ENCODE measurements around the gene TPM1.
A peak's percentile ranks its signal among the peaks of the same experiment; 100 is the strongest.
"Not testable (repeated sequence)": the region's sequence is repeated elsewhere in the genome, so short reads cannot be mapped to it uniquely, and the experiment has no call there.

The TPM1 gene

DNA sequence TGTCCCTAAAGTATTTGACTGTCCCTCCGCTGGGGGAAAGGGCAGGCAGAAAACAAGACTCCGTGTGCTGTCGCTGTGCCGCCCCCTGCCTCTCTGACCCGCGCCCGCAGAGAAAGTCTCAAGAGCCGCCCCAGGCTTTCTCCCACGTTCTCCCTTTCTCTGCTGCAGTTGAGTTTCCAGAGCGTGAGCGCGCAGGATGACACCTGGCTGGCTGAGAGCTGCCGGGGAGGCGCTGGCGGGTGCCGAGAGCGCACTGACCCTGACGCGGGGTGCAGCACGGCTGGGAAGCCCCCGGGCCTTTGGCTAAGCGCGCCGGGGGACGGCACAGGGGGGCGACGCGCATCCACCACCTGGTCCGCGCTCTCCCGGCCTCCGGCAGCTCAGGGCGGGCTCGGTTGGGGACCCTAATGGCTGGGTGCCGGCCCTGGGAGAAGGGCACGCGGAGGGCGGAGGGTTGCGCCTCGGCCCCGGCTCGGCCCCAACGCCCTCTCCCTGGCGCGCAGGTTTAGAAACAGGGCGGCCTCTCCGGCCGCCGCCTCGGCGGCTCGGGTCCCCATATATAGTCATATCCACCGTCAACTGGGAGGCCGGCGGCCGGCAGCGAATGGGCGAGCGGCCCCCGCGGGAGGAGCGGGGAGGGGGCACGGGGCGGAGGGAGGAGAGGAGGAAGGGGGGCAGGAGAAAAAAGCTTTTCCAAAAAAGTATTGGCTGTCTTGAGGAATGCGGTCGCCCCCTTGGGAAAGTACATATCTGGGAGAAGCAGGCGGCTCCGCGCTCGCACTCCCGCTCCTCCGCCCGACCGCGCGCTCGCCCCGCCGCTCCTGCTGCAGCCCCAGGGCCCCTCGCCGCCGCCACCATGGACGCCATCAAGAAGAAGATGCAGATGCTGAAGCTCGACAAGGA is at the start of gene TPM1:
TSS of gene TPM1 (plus strand) at position 774 of the 903 bp plus-strand sequence. CDS start at position 857, 83 bp downstream.
- DNase-seq: peak in 1 of 6 experiments; percentile 10

DNA sequence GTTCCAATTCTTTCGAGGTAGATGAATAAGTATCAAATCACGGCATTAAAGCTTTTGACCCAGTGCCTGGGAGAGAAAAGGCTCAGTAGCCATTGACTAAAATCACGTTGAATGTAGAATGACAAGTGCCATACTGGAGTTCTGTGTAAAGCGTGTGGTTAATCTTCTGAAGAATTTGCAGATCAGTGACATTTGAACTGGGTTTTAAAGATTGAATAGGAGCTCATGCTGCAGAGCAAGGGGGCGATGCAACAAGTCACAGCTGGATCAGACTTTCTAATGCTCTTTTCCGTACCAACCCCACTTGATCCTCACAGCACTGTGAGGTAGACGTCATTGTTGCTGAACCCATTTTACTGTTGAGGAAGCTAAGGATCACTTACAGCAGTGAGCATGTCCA is 49.5 kb upstream of the TPM1 start:
- DNase-seq: no peak

DNA sequence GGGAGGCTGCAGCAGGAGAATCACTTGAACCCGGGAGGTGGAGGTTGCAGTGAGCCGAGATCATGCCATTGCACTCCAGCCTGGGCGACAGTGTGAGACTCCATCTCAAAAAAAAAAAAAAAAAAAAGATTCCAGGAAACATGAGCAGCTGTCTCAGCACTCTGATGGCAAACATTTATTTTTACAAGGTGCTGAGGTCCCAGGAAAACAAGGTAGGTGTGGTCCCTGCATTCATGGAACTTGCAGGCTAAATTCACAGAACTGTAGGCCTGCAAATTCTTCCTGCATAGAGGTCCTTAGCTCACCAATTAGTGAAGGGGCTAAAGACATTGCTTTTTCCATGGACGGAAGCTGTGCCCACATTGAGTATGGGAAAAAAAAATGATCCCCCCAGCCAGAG is 48.9 kb upstream of the TPM1 start:
- DNase-seq: not testable (repeated sequence)

DNA sequence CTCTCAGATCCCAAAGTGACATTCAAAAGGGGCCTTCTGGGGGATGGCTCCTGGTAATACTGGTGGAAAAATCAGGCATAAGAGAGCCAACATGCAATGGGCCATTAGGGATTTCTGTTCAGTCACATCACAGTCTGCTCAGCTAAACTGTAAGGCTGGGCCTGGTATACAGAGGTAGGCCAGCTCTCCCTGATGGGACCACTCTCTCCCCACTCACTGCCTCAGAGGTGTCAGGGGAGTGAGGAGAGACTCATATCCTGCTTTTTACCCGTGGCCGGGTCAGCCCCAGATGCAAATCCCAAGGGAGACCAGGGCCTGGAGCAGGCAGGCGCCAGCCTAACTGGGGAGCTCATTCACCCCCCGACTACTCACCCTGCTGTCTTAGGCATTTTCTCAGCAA is 48.1 kb upstream of the TPM1 start:
- DNase-seq: no peak

DNA sequence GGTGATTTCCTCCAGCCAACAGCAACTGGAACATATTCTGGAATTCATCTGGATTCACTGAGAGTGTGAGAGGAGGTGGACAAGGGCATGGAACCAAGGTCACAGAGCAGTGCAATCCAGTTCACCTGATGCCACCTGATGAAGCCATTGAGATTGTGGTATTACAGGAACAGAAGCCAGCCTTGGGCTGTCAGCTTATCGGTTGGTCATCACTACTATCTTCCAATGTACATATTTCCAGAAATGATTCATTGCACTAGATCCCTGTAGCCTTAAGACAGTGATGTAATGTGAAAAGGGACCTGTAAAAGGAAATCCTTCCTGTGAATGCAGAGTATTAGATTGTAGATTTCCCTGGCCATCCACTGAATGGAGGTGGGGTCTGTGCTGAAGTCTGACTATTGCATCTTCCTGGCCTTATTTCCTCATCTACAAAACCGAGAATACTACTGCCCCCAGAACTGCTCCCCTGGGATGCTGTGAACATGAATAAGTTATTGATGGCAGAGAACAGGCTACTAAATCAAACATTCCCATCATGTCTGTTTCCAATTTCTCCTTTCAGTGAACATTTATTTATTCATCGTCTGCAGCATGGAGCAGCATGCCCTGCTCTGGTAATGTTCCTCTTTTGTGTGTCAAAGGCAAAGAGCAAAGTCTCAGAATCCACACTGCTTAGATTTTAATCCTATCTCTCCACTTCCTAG is 47.4 kb upstream of the TPM1 start:
- no peak for DNase-seq

DNA sequence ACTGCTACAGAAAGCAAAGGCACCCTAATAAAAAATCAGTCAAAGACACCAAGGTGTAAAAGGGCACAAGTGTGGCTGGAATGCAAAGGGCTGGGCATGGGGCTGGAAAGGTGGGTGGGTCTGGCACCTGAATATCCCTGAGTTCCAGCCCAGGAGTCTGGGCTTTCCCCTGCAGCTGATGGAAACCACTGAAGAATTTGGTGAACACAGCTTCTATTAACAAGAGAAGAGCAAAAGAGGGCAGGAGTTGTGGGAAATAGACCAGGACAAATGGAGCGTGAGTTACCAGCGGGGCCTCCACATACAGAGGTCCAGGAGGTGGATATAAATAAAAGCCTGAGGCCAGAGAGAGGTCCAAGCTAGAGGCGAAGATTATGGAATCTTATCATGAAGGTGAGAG is 45.1 kb upstream of the TPM1 start:
- no peak for DNase-seq

DNA sequence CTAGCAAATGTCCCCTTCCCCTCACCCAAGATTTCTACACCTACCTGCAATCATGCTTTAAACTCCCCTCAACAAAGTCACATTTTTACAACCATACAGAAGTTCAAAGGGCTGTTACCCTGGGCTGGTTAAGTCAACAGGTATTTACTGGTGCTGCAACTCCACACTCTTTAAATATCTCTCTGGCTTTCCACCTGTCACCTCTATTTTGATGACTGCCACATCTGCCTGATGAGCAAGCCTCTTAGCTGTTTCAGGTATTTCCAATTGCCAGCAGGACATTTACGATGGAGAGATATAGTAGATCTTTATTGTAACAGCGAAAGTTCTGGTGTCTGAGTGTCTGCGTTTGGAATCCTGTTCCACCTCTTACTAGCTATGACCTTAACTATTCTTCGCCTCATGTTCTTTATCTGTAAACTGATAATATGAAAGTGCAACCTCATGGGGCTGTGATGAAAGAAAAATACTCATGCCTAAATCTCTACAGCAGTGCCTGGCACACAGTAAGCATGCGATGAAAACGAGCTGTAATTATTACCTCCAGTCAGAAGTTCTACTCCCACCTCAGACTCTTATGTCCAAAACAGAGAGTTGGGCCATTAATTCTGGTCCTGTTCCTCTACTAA is 44.2 kb upstream of the TPM1 start:
- DNase-seq: no peak

DNA sequence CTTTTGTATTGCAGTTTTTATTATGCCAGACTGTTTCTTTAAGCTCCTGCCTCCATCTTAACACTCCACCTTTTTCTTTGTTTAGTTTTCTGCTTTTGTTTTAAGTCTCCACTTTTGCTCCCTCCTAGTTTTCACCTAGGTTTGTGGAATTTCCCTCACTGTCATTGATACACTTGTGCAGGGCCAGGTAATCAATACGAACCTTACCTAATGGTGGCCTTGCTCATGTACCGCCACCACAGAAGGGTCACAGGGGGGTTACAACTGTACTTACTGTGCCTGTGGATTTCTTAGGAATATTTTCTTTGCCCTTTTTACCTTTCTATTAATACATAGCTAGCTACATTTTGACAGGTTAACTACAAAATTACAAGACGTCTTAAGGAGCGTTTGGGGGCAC is 43.4 kb upstream of the TPM1 start:
- DNase-seq: no peak

DNA sequence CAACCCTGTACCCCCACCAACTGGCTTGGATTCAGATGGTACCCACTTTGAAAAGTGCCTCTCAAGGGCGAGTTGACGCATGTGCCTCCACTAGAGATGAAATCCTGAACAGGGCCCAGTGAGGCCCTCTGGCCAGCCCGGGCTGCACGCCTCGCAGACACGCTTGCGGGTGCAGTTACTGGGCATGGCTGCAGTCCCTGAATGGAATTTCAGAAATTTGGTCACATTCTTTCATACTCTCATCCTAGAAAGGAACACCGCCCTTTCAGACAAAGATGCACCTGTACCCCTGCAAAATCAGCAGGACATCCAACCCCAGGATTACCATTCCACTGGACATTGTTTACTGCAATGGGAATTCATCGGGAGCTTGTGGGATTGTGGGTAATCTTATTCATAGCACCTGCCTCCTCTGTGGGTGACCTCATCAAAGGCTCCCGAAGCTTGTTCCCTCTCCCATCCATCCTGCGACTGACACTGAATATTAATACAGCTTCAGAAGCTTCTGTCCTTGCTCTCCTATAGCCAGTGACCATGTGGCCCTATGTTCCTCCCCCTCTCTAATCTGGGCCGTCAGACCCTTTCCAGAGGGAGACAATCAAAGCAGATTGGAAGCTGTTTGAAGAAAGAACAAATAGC is 42.5 kb upstream of the TPM1 start:
- no peak for DNase-seq

DNA sequence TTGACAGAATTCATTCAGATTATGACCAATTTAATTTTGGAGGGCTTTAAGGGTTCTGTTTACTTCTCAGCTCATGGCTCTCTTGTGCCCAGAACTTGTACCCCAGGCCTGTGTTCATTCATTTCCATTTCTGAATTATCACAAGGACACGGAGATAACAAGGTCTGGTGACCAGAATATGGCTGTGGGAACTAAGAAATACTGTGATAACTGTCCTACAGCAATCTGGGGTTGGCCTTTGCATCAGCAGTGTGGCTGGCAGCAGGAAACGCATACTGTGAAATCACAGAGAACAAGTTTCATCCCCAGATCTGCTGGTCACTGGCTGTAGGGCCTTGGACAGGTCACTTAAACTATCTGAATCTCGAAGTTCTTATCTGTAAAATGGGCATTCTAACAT is 41.8 kb upstream of the TPM1 start:
- no peak for DNase-seq

DNA sequence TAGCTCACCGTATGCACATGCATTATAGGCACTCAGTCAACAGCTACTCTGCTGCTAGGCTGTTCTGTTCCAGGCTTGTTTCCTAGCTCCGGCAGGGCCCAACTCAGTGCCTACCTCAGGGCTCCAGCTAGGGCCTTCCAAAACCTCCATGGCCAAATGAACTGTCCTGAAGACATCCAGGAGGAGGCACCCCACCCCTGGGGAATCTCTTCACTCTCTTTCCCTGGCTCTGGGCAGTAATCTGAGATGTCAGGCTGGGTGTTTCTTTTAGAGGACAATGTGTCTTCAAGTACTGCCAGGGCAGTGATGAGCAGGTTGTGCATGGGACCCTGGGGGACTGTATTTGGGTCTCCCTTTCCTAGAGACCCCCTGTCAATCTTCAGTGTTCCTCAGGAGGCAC is 38.3 kb upstream of the TPM1 start:
- DNase-seq: no peak

DNA sequence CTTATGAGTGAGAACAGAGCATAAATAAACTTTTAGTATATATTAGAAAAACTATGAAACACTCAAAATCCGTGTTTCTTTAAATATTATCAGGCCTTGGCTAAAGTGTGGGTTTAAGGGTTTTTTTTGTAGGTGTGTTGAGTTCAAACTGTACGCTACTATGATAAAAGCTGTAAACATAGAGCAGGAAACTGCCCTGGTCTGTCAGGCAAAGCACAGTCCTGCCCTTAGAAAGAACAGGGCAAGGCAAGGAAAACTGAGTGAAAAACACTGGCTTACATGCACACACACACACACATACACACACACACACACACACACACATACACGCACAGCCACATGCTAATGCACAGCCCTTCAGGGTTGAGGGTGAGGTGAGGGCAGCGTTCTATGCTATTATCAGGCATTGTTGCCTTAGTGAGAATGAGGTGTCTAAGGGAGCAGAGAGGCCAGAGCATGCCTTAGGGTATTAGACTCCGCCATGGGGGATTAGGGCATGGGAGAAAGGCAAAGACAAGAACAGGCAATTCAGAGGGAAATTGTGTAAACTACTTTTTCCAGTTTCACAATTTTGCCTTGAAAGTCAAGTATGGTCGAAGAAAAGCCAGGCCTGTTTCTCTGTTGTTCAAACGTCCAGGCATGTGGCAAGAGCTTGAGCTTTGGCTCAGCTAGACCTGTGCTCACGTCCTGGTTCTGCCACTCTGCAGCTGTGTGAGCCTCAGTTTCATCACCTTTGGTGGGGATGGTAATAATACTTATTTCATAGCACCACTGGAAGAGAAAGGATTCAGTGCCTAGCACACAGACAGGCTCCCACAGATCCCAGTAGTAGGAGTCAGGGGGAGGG is 36.3 kb upstream of the TPM1 start:
- DNase-seq: no peak

DNA sequence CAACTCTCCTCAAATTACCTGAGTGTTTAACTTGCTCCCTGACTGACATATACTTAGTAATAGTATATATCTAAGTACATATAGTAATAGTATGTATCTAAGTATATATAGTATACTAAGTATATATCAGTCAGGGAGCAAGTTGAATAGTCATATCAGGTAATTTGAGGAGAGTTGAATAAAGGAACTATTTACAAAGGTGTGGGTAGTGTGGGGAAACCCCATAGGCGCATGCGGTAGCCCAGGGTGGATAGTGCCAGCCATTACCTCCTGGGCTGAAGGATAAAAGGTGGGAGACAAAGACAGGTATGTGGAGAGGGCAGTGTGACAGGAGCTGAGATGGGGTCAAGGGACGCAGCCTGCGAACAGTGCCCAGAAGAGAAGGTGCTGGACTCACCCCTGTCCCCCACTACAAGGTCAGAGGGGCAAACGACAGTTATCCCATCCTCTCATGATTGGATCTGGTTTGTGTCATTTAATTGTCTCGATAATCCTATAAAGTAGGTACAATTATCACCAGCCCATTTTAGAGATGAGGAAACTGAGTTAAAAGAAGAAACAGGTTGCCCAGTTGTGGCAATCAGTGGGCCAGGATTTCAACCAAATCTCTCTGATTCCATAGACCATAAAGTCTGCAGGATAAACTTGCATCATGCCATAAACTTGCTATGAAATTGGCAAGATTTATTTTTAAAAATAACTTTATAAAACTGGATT is 34.1 kb upstream of the TPM1 start:
- DNase-seq: no peak

DNA sequence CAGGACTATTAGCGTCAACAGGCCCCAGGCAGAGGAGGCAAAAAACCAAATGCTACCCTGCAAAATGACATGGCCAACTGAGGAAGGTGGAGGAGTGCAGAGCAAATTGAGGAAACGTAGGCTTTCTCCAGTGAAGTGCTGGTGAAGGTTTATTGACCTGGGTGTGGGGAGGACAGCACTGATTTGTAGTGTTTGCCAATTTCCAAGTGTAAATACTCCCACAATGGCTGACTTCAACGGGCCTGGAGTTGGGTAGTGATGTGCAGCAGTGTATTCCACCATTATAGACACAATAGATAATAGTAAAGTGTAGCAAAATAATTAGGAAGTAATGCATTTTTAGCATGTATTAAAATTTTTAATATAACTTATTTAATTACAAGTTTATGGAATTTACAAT is 32.2 kb upstream of the TPM1 start:
- DNase-seq: no peak

DNA sequence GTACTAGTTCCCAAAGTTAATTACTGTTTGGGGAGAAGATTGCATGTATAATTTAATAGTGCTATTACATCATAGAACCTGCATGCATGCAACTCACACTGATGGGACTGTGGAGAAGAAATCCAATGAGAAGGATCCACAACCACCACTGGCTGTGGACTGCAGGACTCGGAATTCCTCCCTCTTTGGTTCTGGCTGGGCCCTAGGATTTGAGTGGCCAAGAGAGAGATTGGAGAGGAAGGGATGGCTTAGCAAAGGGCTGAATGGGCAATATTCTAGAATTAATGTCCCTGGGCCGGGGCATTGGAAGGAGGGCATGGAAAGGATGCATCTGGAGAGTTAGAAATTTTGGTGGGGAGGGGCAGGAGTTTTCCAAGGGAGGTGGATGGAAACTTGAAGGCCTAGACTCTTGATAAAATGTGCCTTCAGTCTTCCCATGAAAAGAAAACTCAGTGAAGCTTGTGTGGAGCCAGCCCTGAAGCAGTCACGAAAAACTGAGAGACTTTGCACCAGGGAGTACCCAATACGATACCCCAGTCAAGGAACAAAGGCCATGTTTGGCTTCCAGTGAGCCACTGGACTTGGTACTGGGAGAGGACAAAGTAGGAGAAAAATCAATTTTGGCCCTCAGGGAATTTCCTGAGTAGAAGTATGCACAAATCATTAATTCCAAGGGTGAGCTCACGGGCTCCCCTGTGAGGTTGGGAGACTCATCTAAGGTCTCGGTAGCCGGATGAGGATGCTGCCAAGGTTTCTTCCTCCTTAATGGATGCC is 31.4 kb upstream of the TPM1 start:
- DNase-seq: no peak

DNA sequence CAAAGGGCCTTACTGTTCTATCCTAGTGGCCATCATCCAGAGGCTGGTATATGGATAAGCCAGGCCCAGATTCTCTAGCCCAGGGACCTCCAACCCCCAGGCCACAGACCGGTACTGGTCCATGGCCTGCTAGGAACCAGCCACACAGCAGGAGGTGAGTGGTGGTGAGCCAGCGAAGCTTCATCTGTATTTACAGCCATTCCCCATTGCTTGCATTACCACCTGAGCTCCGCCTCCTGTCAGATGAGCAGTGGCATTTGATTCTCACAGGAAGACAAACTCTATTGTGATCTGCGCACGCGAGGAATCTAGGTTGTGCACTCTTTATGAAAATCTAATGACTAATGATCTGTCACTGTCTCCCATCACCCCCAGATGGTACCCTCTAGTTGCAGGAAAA is 30.1 kb upstream of the TPM1 start:
- DNase-seq: no peak

DNA sequence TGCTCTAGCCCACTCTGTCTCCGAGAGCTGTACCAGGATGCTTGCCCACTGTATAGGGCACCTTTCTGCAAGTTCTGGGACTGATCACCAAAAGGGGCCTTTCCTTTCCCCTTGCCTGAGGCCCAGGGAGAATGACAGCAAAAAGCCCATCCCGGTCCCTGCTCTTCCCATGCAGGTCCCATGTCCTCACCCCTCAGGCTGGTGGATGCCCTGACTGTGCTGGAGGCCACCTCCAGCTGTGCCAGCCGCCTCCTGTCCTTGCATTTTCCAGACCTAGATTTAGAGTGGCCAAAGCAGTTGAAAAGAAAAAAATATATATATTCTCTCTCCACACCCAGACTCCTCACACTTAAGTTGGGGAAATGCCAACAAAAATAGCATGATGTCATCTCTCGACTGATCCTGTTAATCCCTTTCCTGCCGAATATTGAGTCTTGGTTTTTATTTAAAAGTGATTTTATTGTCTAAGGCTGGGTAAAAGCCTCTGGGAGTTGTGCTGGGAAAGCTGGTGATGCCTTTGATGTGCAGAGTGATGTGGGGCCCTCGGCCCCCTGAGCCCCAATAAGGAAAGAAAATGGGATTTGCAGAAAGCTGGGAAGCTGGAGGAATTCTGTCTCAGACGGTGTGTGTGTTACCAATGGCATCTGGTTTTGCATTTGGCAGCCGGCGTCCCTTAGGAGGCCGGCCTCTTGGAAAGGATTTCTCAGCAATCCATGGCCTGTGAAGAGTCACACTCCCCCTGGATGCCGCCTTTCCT is 29.3 kb upstream of the TPM1 start:
- no peak for DNase-seq

DNA sequence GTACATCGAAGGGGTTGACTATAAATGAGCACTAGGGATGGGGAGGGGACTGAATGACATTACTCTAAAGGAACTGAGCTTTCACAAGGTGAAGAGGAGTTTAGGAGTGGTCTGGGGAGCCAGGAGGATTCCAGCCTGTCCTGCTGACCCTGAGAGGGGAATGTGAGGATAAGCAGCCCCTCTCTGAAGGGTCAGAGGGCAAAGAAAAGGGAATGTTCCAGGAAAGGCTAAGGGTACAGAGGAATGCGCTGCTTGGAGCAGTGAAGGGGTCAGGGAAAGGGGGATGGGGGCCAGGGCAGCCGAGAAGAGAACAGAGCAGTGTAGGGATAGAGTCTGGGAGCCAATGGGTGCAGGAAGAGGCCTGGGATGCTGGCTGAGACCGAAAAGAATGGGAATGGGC is 28.0 kb upstream of the TPM1 start:
- DNase-seq: no peak

DNA sequence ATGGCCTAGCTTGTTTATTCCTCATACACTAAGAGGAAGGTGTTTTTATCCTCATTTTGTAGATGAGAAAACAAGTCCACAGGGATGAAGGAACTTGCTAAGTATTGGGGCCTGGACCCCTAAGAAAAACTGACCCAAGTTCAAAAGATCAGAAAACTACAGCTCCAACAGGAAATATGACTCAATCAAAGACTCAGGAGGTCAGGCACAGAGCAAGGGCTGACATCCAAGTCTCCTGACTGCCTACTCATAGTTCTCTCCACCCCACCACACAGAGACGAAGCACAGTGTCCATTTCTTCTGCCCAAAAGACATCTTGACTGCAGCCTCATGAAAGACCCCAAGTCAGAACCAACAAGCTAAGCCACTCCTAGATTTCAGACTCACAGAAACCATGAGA is 26.9 kb upstream of the TPM1 start:
- no peak for DNase-seq

DNA sequence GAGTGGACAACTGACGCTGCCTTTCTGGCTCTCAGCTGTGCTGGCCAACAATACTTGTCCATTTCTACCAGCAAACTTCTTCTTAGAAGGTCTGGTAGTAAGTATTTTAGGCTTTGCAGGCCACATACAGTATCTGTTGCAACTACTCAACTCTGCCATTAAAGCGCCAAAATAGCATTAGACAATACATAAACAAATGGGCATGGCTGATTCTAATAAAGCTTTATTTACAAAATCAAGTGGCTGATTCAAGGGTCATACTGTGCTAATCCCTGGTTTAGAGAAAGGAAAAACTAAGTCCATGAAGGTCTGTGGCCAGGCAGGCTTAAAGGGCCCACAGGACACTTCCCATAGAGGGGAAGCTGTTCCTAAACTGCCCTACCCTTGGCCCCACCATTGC is 26.3 kb upstream of the TPM1 start:
- no peak for DNase-seq

All from stimulated activated naive CD4-positive, alpha-beta T cell (primary cell).